ENCODE data around the gene TVP23C.

TVP23C gene

GRCh38 chr17:15456496-15456895 is 106.8 kb downstream of the TVP23C start:
- FAIRE-seq (no peak), DNase-seq (ENCODE audit: insufficient read length, low spot score) (no peak)
- TF ChIP-seq POLR2AphosphoS5 (IDR thresholded peaks at IDR 0.05; ENCODE audit: low read depth, low read length) (no peak), POLR2A (IDR thresholded peaks at IDR 0.05; ENCODE audit: low read depth, low read length) (no peak), SPI1 (IDR thresholded peaks at IDR 0.05; ENCODE audit: low read depth, low read length) (no peak), PAX5 (IDR thresholded peaks at IDR 0.05; ENCODE audit: insufficient read depth, low read length, severe bottlenecking) (no peak), POU2F2 (IDR thresholded peaks at IDR 0.05; ENCODE audit: low read depth, low read length) (no peak), TAF1 (IDR thresholded peaks at IDR 0.05; ENCODE audit: low read depth, low read length) (no peak)

- DNase-seq (ENCODE audit: insufficient read length, low spot score): no peak
- FAIRE-seq: no peak
- TF ChIP-seq TAF1 (IDR thresholded peaks at IDR 0.05; ENCODE audit: low read depth, low read length): no peak
- no peak for TF ChIP-seq POLR2AphosphoS5 (IDR thresholded peaks at IDR 0.05; ENCODE audit: low read depth, low read length)
- no peak for TF ChIP-seq SPI1 (IDR thresholded peaks at IDR 0.05; ENCODE audit: low read depth, low read length)
- no peak for TF ChIP-seq PAX5 (IDR thresholded peaks at IDR 0.05; ENCODE audit: insufficient read depth, low read length, severe bottlenecking)
- no peak for TF ChIP-seq POU2F2 (IDR thresholded peaks at IDR 0.05; ENCODE audit: low read depth, low read length)
- no peak for TF ChIP-seq POLR2A (IDR thresholded peaks at IDR 0.05; ENCODE audit: low read depth, low read length)
Observed at GRCh38 chr17:15454346-15454745, 108.9 kb downstream of the TVP23C start.

GRCh38 chr17:15453782-15454181 is 109.5 kb downstream of the TVP23C start:
- TF ChIP-seq SPI1 (IDR thresholded peaks at IDR 0.05; ENCODE audit: low read depth, low read length) (no peak), POLR2A (IDR thresholded peaks at IDR 0.05; ENCODE audit: low read depth, low read length) (no peak), TAF1 (IDR thresholded peaks at IDR 0.05; ENCODE audit: low read depth, low read length) (no peak), POLR2AphosphoS5 (IDR thresholded peaks at IDR 0.05; ENCODE audit: low read depth, low read length) (no peak), PAX5 (IDR thresholded peaks at IDR 0.05; ENCODE audit: insufficient read depth, low read length, severe bottlenecking) (no peak), POU2F2 (IDR thresholded peaks at IDR 0.05; ENCODE audit: low read depth, low read length) (no peak)
- DNase-seq (ENCODE audit: insufficient read length, low spot score) (no peak), FAIRE-seq (no peak)

- FAIRE-seq (no peak), DNase-seq (ENCODE audit: insufficient read length, low spot score) (no peak)
- TF ChIP-seq POLR2A (IDR thresholded peaks at IDR 0.05; ENCODE audit: low read depth, low read length) (no peak), POLR2AphosphoS5 (IDR thresholded peaks at IDR 0.05; ENCODE audit: low read depth, low read length) (no peak), SPI1 (IDR thresholded peaks at IDR 0.05; ENCODE audit: low read depth, low read length) (no peak), POU2F2 (IDR thresholded peaks at IDR 0.05; ENCODE audit: low read depth, low read length) (no peak), TAF1 (IDR thresholded peaks at IDR 0.05; ENCODE audit: low read depth, low read length) (no peak), PAX5 (IDR thresholded peaks at IDR 0.05; ENCODE audit: insufficient read depth, low read length, severe bottlenecking) (no peak)
Observed at GRCh38 chr17:15453246-15453645, 110.0 kb downstream of the TVP23C start.

- TF ChIP-seq POU2F2 (IDR thresholded peaks at IDR 0.05; ENCODE audit: low read depth, low read length) (no peak), TAF1 (IDR thresholded peaks at IDR 0.05; ENCODE audit: low read depth, low read length) (no peak), POLR2A (IDR thresholded peaks at IDR 0.05; ENCODE audit: low read depth, low read length) (no peak), SPI1 (IDR thresholded peaks at IDR 0.05; ENCODE audit: low read depth, low read length) (no peak), PAX5 (IDR thresholded peaks at IDR 0.05; ENCODE audit: insufficient read depth, low read length, severe bottlenecking) (no peak), POLR2AphosphoS5 (IDR thresholded peaks at IDR 0.05; ENCODE audit: low read depth, low read length) (no peak)
- FAIRE-seq (no peak), DNase-seq (ENCODE audit: insufficient read length, low spot score) (no peak)
Observed at GRCh38 chr17:15452746-15453145, 110.5 kb downstream of the TVP23C start.
